ENCODE data around the gene TFRC. TPM values are rescaled to one million over a fixed set of nuclear protein-coding genes. Genes with fewer than 3 reads are reported as not detected.

TFRC gene
- polyA plus RNA-seq, 3 donors = 6.6 to 43.1 (median 7.9) TPM

DNA sequence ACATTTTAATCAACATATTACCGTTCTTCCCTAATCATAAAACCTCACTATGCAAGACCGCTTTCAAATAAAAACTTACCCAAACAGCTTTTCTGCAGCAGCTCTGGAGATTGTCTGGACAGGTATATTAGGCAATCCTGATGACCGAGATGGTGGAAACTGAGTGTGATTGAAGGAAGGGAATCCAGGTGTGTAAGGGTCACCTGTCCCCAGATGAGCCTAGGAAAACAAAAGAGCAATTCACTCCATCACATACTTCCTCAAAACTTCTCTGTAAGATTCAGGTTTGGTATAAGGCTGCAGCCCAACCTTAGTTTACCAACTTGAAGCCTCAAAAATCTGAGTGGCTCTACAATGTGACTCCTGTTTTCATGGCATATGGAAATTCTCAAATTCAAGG, 14.5 kb downstream of the TFRC start:
- Mint-ChIP-seq H3K4me1 (no peaks in the 10 kb centered on the region), H3K27me3 (ENCODE audit: low read depth in 3 of 3) (no peaks in the 10 kb centered on the region), H3K27ac (no peak overlapping the region), H3K9me3 (no peaks in the 10 kb centered on the region), H3K36me3 (peaks cover 85 to 94% of the 10 kb centered on the region in 2 donors), H3K4me3 (no peak overlapping the region)
- TF ChIP-seq, protein P1, sequence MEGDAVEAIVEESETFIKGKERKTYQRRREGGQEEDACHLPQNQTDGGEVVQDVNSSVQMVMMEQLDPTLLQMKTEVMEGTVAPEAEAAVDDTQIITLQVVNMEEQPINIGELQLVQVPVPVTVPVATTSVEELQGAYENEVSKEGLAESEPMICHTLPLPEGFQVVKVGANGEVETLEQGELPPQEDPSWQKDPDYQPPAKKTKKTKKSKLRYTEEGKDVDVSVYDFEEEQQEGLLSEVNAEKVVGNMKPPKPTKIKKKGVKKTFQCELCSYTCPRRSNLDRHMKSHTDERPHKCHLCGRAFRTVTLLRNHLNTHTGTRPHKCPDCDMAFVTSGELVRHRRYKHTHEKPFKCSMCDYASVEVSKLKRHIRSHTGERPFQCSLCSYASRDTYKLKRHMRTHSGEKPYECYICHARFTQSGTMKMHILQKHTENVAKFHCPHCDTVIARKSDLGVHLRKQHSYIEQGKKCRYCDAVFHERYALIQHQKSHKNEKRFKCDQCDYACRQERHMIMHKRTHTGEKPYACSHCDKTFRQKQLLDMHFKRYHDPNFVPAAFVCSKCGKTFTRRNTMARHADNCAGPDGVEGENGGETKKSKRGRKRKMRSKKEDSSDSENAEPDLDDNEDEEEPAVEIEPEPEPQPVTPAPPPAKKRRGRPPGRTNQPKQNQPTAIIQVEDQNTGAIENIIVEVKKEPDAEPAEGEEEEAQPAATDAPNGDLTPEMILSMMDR (IDR thresholded peaks at IDR 0.05) = no peak
- Histone ChIP-seq H3K27ac (ENCODE audit: low read depth in 1 of 2, low read length in 2 of 2) (no peak overlapping the region), H3K36me3 (replicated peaks in 1 of 2; ENCODE audit: control insufficient read depth in 1 of 2, insufficient read depth in 2 of 2, low read length in 2 of 2) (peaks cover 95 to 99% of the 10 kb centered on the region in 2 donors), H2AFZ (ENCODE audit: insufficient read depth, low read depth, low read length, poor library complexity, severe bottlenecking) (no peak overlapping the region), H3K4me1 (ENCODE audit: control insufficient read depth in 1 of 2, insufficient read depth in 2 of 2, low read length in 2 of 2) (no peaks in the 10 kb centered on the region), H3K9me3 (replicated peaks in 1 of 2; ENCODE audit: control insufficient read depth in 1 of 2, insufficient read depth in 1 of 2, low read length in 2 of 2) (no peaks in the 10 kb centered on the region), H3K4me3 (replicated peaks in 1 of 3; ENCODE audit: low read depth in 2 of 3, low read length in 3 of 3) (no peak overlapping the region), H3K79me2 (ENCODE audit: insufficient read depth, low read length) (peaks cover 17% of the 10 kb centered on the region), H3K27me3 (ENCODE audit: control insufficient read depth in 2 of 2, insufficient read depth in 2 of 2, low read length in 2 of 2) (no peaks in the 10 kb centered on the region), H3K9ac (ENCODE audit: insufficient read depth, low read length, poor library complexity, severe bottlenecking) (no peak overlapping the region), H4K20me1 (ENCODE audit: insufficient read depth, low read length) (peaks cover 5% of the 10 kb centered on the region), H3K4me2 (replicated peaks; ENCODE audit: extremely low read depth, low read length, poor library complexity, severe bottlenecking) (no peak overlapping the region)
- WGBS (ENCODE audit: insufficient coverage) = no CpG with 5 or more reads among the region's 3 CpGs
- no peak for DNase-seq
- intact Hi-C loops (cut with micrococcal nuclease) = no loop called here

DNA sequence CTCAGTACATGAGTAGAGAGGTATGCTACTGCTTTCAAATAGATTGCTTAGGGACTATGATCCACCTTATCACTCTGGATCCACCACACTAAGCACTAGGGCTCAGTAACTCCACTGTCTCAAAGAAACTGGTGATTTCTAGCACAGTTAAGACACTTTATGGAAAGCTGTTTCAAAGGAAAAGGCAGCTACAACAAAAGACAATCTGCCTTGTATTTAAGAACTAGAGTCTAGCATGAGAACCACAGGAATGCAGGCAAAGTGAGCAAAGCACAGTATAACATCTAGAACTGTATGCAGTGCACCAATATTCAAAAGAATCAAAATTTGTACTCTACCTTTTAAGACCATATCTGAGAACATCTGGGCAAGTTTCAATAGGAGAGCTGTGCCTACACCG, 17.9 kb downstream of the TFRC start:
- Mint-ChIP-seq H3K4me1 (no peaks in the 10 kb centered on the region), H3K27ac (peak overlapping the region in 1 of 7 donors; percentile 73), H3K36me3 (peaks cover 83 to 98% of the 10 kb centered on the region in 2 donors), H3K4me3 (no peak overlapping the region), H3K27me3 (ENCODE audit: low read depth in 3 of 3) (no peaks in the 10 kb centered on the region), H3K9me3 (no peaks in the 10 kb centered on the region)
- no peak overlapping the region for H3K9ac ChIP-seq (ENCODE audit: insufficient read depth, low read length, poor library complexity, severe bottlenecking)
- H3K36me3 ChIP-seq (replicated peaks in 1 of 2; ENCODE audit: control insufficient read depth in 1 of 2, insufficient read depth in 2 of 2, low read length in 2 of 2) = peaks cover 88 to 99% of the 10 kb centered on the region in 2 donors
- no peaks in the 10 kb centered on the region for H3K79me2 ChIP-seq (ENCODE audit: insufficient read depth, low read length)
- no peak overlapping the region for H3K4me3 ChIP-seq (replicated peaks in 1 of 3; ENCODE audit: low read depth in 2 of 3, low read length in 3 of 3)
- H3K4me1 ChIP-seq (ENCODE audit: control insufficient read depth in 1 of 2, insufficient read depth in 2 of 2, low read length in 2 of 2) = no peaks in the 10 kb centered on the region
- H3K27me3 ChIP-seq (ENCODE audit: control insufficient read depth in 2 of 2, insufficient read depth in 2 of 2, low read length in 2 of 2) = no peaks in the 10 kb centered on the region
- H4K20me1 ChIP-seq (ENCODE audit: insufficient read depth, low read length) = peaks cover 5% of the 10 kb centered on the region
- no CpG with 5 or more reads among the region's 1 CpG for WGBS (ENCODE audit: insufficient coverage)
- intact Hi-C loops (cut with micrococcal nuclease) = no loop called here
- no peaks in the 10 kb centered on the region for H3K9me3 ChIP-seq (replicated peaks in 1 of 2; ENCODE audit: control insufficient read depth in 1 of 2, insufficient read depth in 1 of 2, low read length in 2 of 2)
- TF ChIP-seq, protein P1 (IDR thresholded peaks at IDR 0.05) = no peak
- DNase-seq = no peak
- peak overlapping the region in 1 of 2 donors; percentile 12 for H3K27ac ChIP-seq (ENCODE audit: low read depth in 1 of 2, low read length in 2 of 2)
- no peak overlapping the region for H2AFZ ChIP-seq (ENCODE audit: insufficient read depth, low read depth, low read length, poor library complexity, severe bottlenecking)
- no peak overlapping the region for H3K4me2 ChIP-seq (replicated peaks; ENCODE audit: extremely low read depth, low read length, poor library complexity, severe bottlenecking)
